Measurements from ENCODE around the gene ACTA2. TPM values are rescaled to one million over a fixed set of nuclear protein-coding genes. Genes with fewer than 3 reads are reported as not detected.

ACTA2 gene
- total and polyA plus RNA-seq, 7 donors = 39.6 to 73.1 (median 56.6) TPM

DNA sequence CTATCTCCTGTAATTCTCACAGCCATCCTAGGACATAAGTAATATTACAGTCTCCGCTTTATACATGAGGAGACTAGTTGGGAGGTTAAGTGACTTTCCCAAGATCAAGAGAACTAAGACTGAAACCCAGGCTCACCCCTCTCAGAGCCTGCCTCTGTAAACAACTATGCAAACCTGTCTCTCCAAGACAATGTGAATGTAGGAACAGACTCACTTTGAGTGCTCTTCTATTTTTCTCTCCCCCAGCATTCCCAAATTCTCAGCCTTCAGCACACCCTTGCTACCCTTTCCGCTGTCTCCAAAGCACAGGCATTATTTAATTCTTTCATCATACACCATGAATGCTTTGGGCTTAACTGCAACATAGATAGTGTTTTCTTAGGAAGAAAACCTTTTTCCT lies 13.6 kb downstream of the ACTA2 start:
- intact Hi-C loops (cut with DNase I) = loop anchor here in 1 of 2 donors (10.0 kb wide), 1 partner anchor 276 kb away; no protein-coding TSS in a partner anchor
- peaks cover 0 to 2% (median 0%) of the 10 kb centered on the region in 3 donors for H3K27me3 ChIP-seq (ENCODE audit: insufficient read depth in 3 of 3, low read length in 2 of 3)
- TF ChIP-seq, protein P1, sequence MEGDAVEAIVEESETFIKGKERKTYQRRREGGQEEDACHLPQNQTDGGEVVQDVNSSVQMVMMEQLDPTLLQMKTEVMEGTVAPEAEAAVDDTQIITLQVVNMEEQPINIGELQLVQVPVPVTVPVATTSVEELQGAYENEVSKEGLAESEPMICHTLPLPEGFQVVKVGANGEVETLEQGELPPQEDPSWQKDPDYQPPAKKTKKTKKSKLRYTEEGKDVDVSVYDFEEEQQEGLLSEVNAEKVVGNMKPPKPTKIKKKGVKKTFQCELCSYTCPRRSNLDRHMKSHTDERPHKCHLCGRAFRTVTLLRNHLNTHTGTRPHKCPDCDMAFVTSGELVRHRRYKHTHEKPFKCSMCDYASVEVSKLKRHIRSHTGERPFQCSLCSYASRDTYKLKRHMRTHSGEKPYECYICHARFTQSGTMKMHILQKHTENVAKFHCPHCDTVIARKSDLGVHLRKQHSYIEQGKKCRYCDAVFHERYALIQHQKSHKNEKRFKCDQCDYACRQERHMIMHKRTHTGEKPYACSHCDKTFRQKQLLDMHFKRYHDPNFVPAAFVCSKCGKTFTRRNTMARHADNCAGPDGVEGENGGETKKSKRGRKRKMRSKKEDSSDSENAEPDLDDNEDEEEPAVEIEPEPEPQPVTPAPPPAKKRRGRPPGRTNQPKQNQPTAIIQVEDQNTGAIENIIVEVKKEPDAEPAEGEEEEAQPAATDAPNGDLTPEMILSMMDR (IDR thresholded peaks at IDR 0.05) = no peak
- H3K4me3 ChIP-seq = no peak overlapping the region
- no peak overlapping the region for H3K27ac ChIP-seq
- WGBS, 3 donors = 94 to 98% (median 95%) methylated on average over 2 of the region's 2 CpGs
- peaks cover 3% of the 10 kb centered on the region for H3K4me1 ChIP-seq
- no peaks in the 10 kb centered on the region for H3K9me3 ChIP-seq
- peaks cover 0 to 15% of the 10 kb centered on the region in 2 donors for H3K36me3 ChIP-seq (ENCODE audit: insufficient read depth in 1 of 2, low read depth in 1 of 2)
- no peak for DNase-seq
- no peak for ATAC-seq

DNA sequence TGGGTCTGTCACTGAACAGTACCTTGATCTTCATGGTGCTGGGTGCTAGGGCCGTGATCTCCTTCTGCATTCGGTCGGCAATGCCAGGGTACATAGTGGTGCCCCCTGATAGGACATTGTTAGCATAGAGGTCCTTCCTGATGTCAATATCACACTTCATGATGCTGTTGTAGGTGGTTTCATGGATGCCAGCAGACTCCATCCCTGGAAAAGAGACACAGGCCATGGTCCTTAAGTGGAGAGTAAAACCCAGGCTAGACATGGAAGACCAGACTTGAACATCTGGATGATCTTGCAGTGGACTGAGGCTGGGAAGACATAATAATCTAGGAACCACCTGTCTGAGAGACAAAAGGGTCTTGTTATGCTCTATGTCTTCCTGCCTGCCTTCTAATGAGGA lies 14.5 kb downstream of the ACTA2 start:
- H3K4me3 ChIP-seq = no peak overlapping the region
- no peak overlapping the region for H3K27ac ChIP-seq
- H3K27me3 ChIP-seq (ENCODE audit: insufficient read depth in 3 of 3, low read length in 2 of 3) = peaks cover 0 to 2% (median 0%) of the 10 kb centered on the region in 3 donors
- H3K9me3 ChIP-seq = no peaks in the 10 kb centered on the region
- TF ChIP-seq, protein P1 (IDR thresholded peaks at IDR 0.05) = no peak
- DNase-seq (no peak), ATAC-seq (no peak)
- H3K36me3 ChIP-seq (ENCODE audit: insufficient read depth in 1 of 2, low read depth in 1 of 2) = peaks cover 0 to 15% of the 10 kb centered on the region in 2 donors
- intact Hi-C loops (cut with DNase I) = loop anchor here in 1 of 2 donors (10.0 kb wide), 1 partner anchor 277 kb away; no protein-coding TSS in a partner anchor
- peaks cover 3% of the 10 kb centered on the region for H3K4me1 ChIP-seq
- WGBS, 3 donors = 83 to 93% (median 91%) methylated on average over 3 of the region's 3 CpGs

DNA sequence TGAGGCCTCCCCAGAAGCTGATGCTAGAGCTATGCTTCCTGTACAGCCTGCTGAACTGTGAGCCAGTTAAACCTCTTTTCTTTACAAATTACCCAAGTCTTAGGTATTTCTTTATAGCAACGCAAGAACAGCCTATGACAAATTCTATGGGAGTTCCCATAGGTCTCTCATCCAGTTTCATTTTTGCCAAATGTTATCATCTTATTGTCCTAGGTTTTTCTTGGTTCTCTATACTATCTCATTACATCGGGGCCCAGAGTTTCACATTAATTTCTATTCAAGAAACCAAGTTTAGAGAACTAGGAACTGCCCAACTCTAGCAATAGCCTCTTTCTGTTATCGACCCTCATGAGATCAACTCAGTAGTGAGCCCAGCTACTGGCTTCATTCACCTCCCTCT lies 15.9 kb downstream of the ACTA2 start:
- TF ChIP-seq, protein P1 (IDR thresholded peaks at IDR 0.05) = no peak
- H3K9me3 ChIP-seq = no peaks in the 10 kb centered on the region
- DNase-seq (no peak), ATAC-seq (no peak)
- H3K27me3 ChIP-seq (ENCODE audit: insufficient read depth in 3 of 3, low read length in 2 of 3) = no peaks in the 10 kb centered on the region
- peaks cover 0 to 12% of the 10 kb centered on the region in 2 donors for H3K36me3 ChIP-seq (ENCODE audit: insufficient read depth in 1 of 2, low read depth in 1 of 2)
- 86 to 91% (median 89%) methylated on average over 3 of the region's 3 CpGs for WGBS, 3 donors
- H3K4me1 ChIP-seq = peaks cover 3% of the 10 kb centered on the region
- intact Hi-C loops (cut with DNase I) = loop anchor here in 1 of 2 donors (10.0 kb wide), 1 partner anchor 278 kb away; no protein-coding TSS in a partner anchor
- H3K4me3 ChIP-seq = no peak overlapping the region
- no peak overlapping the region for H3K27ac ChIP-seq

DNA sequence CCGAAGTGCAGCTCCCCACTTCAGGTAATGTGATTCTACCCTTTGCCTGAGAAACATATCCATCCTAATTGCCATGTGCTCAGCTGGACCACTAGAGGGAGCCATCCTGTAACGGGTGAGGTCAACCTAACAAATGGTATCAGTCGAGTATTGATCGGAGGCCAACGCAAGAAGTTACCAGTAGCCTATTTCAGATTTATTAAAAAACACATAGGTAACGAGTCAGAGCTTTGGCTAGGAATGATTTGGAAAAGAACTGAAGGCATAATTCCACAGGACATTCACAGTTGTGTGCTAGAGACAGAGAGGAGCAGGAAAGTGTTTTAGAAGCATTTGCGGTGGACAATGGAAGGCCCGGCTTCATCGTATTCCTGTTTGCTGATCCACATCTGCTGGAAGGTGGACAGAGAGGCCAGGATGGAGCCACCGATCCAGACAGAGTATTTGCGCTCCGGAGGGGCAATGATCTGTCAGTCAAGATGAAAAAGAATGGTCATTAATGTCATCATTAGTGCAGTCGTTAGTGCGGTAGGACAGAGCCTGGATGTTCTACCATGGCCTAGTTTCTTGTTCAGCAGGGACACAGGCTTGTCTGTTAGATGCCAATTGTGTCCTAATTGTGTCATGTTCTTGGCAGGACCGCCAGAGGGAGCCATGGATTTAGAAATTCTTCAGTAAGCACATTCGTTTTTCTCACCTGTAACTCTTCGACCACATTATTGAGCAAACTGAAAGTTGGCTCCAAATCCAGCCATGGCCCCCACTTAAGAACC lies 17.5 kb downstream of the ACTA2 start:
- ATAC-seq (peak; percentile 73 to 85 (median 78)), DNase-seq (peak; percentile 63 to 76)
- intact Hi-C loops (cut with DNase I) = loop anchor here (2.0 to 10.0 kb wide), 5 partner anchors 50 to 280 kb away; no protein-coding TSS in a partner anchor
- Histone ChIP-seq H3K9me3 (no peaks in the 10 kb centered on the region), H3K36me3 (ENCODE audit: insufficient read depth in 1 of 2, low read depth in 1 of 2) (peaks cover 0 to 4% of the 10 kb centered on the region in 2 donors), H3K4me1 (peaks cover 3% of the 10 kb centered on the region), H3K4me3 (peak overlapping the region; percentile 6), H3K27me3 (ENCODE audit: insufficient read depth in 3 of 3, low read length in 2 of 3) (no peaks in the 10 kb centered on the region), H3K27ac (no peak overlapping the region)
- WGBS, 3 donors = 29 to 37% (median 31%) methylated on average over 17 of the region's 17 CpGs
- TF ChIP-seq, protein P1 (IDR thresholded peaks at IDR 0.05) = peak; percentile 72
